ENCODE results near the gene DNAJA1.

DNA sequence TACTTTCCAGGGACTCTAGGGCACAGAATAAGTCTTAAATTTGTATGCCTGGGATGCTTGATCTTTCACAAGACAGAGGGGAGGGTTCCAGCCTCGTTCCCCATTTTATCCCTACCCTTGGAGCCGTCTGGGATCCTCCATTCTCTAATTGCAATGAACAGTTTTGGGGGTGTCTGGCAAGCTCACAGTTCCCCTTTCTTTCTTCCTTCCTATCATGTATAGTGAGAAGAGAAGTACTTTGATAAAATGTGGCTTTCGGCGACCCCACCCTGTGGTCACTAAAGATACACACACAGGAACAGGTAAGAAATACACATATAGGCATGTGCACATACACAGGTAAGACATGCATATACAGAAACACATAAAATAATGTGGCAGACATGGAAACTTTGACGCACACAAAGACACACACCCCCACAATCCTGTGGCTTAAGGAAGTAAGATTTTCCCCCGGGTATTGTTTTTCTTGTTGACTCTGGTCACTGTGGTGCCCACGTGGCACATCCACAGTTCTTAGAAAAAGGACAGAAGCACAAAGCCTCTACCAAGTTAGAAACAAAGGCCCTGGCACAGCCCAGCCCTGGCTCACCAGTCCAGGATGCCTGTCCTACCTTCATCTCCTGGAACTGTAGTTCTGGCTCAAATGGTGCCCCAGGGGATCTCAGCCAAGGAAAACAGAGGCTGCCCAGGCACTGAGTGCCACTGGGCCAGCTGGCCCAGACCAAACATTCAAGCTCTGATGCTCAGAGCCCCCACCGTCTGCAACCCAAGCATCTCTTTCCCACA lies 57.7 kb downstream of the DNAJA1 start:
- TF ChIP-seq, protein P1, sequence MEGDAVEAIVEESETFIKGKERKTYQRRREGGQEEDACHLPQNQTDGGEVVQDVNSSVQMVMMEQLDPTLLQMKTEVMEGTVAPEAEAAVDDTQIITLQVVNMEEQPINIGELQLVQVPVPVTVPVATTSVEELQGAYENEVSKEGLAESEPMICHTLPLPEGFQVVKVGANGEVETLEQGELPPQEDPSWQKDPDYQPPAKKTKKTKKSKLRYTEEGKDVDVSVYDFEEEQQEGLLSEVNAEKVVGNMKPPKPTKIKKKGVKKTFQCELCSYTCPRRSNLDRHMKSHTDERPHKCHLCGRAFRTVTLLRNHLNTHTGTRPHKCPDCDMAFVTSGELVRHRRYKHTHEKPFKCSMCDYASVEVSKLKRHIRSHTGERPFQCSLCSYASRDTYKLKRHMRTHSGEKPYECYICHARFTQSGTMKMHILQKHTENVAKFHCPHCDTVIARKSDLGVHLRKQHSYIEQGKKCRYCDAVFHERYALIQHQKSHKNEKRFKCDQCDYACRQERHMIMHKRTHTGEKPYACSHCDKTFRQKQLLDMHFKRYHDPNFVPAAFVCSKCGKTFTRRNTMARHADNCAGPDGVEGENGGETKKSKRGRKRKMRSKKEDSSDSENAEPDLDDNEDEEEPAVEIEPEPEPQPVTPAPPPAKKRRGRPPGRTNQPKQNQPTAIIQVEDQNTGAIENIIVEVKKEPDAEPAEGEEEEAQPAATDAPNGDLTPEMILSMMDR (conservative IDR thresholded peaks at IDR 0.05; ENCODE audit: low read length), result no peak
- no peak for TF ChIP-seq EZH2phosphoT487 (IDR thresholded peaks at IDR 0.05; ENCODE audit: borderline replicate concordance)

All from Loucy (cell line).